Omental fat pad (tissue), 4 donors: ENCODE data around the gene NRCAM. TPM values are rescaled to one million over a fixed set of nuclear protein-coding genes. Genes with fewer than 3 reads are reported as not detected.

Experiments
- ATAC-seq: fragments of 150-250 bp; one replicate; pipeline ENCODE4 v1.9.1; 2016; ENCODE audit warnings: mild to moderate bottlenecking, moderate library complexity; ENCODE audit not compliant: low FRiP score
- DNase-seq: peaks from one replicate; pipeline ENCODE4 v3.0.0-alpha.2; 2019; ENCODE audit warnings: low spot score
- CTCF ChIP-seq, 3 donors: fragments of 450-650 bp; IDR thresholded peaks; one replicate each; pipeline ENCODE4 v1.5.1; 2016 to 2017; ENCODE audit warnings: antibody characterized with exemption in 3 of 3, mild to moderate bottlenecking in 3 of 3, moderate library complexity in 2 of 3
- total RNA-seq, 4 donors: library from RNA; depleted of rRNA; stranded (reverse); fragments of >200 nt; gene quantifications; one replicate each; pipeline ENCODE4 v1.1.0, GENCODE V29; 2016

Gene NRCAM
- total RNA-seq, 4 donors from 2014 or later = 1.9 to 6.5 (median 4.6) TPM

- TF ChIP-seq CTCF (IDR thresholded peaks at IDR 0.05) = no peak
- DNase-seq (no peak), ATAC-seq (no peak)
Observed at GRCh38 chr7:108324053-108325038, 131.9 kb downstream of the NRCAM start.

- DNase-seq = no peak
- no peak for ATAC-seq
- TF ChIP-seq CTCF (IDR thresholded peaks at IDR 0.05) = no peak
Observed at GRCh38 chr7:108322925-108323832, 133.1 kb downstream of the NRCAM start.

GRCh38 chr7:108322046-108322445, 134.2 kb downstream of the NRCAM start:
- TF ChIP-seq CTCF (IDR thresholded peaks at IDR 0.05) = no peak
- no peak for DNase-seq
- ATAC-seq = no peak

DNA sequence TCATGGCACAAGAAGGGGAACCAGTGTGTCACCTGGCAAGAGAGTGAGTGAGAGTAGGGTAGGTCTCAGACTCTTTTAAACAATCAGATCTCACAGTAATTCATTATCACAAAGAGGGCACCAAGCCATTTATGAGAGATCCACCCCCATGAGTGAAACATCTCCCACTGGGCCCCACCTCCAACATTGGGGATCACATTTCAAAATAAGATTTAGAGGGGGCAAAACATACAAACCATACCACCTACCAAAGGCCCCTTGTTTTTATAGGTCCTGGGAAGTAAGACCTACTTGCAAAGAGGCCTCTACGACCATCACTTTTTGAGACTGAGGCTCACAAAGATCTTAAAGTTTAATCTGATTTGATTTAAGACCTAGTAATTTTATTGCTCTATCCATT, 134.9 kb downstream of the NRCAM start:
- no peak for ATAC-seq
- TF ChIP-seq CTCF (IDR thresholded peaks at IDR 0.05) = no peak
- DNase-seq = no peak

DNA sequence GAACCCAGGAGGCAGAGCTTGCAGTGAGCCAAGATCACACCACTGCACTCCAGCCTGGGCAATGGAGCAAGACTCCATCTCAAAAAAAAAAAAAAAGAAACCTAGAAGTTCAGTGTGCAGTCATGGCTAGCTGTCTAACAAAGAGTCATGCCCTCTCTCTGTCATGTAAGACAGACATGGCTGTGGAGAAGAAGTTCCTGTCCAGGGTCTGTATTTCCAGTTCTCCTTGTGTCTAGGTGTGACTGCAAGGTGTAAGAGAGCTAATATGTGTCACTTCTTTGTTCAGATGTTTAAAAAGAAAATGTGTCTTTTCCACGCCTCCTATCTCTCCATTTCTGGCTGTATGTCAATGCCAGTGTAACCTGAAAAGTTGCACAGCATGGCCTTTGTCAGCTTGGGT, 139.5 kb downstream of the NRCAM start:
- ATAC-seq = no peak
- DNase-seq = no peak
- TF ChIP-seq CTCF (IDR thresholded peaks at IDR 0.05) = no peak

- no peak for DNase-seq
- ATAC-seq = no peak
- TF ChIP-seq CTCF (IDR thresholded peaks at IDR 0.05) = no peak
Observed at GRCh38 chr7:108314551-108314950, 141.7 kb downstream of the NRCAM start.
